NCI-H748 (cell line): Measurements from ENCODE around the gene ZCCHC4.

Source experiments
- DNase-seq: peaks from one replicate; lab custom pipeline; 2025; ENCODE audit not compliant: unreplicated experiment; lab: John Stamatoyannopoulos, UW

The ZCCHC4 gene

GRCh38 chr4:25312496-25313200, at the start of gene ZCCHC4:
Gene ZCCHC4, plus strand, starts transcription at chr4:25312774. Its CDS starts 36 bp downstream, at chr4:25312810.
- peak; percentile 85 for DNase-seq

- DNase-seq, result no peak
Observed at GRCh38 chr4:25271866-25272265, 40.7 kb upstream of the ZCCHC4 start.

- no peak for DNase-seq
Observed at GRCh38 chr4:25280210-25280609, 32.4 kb upstream of the ZCCHC4 start.

GRCh38 chr4:25283948-25284347, 28.6 kb upstream of the ZCCHC4 start:
- no peak for DNase-seq

GRCh38 chr4:25284466-25284865, 28.1 kb upstream of the ZCCHC4 start:
- DNase-seq, result no peak

GRCh38 chr4:25290490-25291067, 22.0 kb upstream of the ZCCHC4 start:
- no peak for DNase-seq

GRCh38 chr4:25291158-25291733, 21.3 kb upstream of the ZCCHC4 start:
- no peak for DNase-seq

GRCh38 chr4:25297528-25298242, 14.9 kb upstream of the ZCCHC4 start:
- no peak for DNase-seq

GRCh38 chr4:25299476-25300203, 12.9 kb upstream of the ZCCHC4 start:
- DNase-seq, result peak; percentile 53

- no peak for DNase-seq
Observed at GRCh38 chr4:25301471-25301870, 11.1 kb upstream of the ZCCHC4 start.

- DNase-seq, result no peak
Observed at GRCh38 chr4:25302626-25303025, 9.9 kb upstream of the ZCCHC4 start.

GRCh38 chr4:25303578-25303977, 9.0 kb upstream of the ZCCHC4 start:
- no peak for DNase-seq

- no peak for DNase-seq
Observed at GRCh38 chr4:25306518-25307057, 6.0 kb upstream of the ZCCHC4 start.

- no peak for DNase-seq
Observed at GRCh38 chr4:25307596-25307995, 5.0 kb upstream of the ZCCHC4 start.

GRCh38 chr4:25308306-25308705, 4.3 kb upstream of the ZCCHC4 start:
- no peak for DNase-seq

- no peak for DNase-seq
Observed at GRCh38 chr4:25308761-25309160, 3.8 kb upstream of the ZCCHC4 start.

GRCh38 chr4:25310066-25310802, 2.3 kb upstream of the ZCCHC4 start:
- DNase-seq, result no peak

- no peak for DNase-seq
Observed at GRCh38 chr4:25310803-25311166, 1.8 kb upstream of the ZCCHC4 start.

- peak; percentile 3 for DNase-seq
Observed at GRCh38 chr4:25313201-25313895, 774 bp downstream of the ZCCHC4 start.

- no peak for DNase-seq
Observed at GRCh38 chr4:25320336-25320735, 7.8 kb downstream of the ZCCHC4 start.
